HG02943 (cell line): ENCODE results near the gene DDX25.

Source experiments
- ATAC-seq: cut with Tn5 transposase; IDR thresholded peaks from one replicate; pipeline ENCODE4 v1.9.1; 2021; ENCODE audit warnings: mild to moderate bottlenecking, low read depth, moderate library complexity; ENCODE audit not compliant: unreplicated experiment

DDX25 gene

DNA sequence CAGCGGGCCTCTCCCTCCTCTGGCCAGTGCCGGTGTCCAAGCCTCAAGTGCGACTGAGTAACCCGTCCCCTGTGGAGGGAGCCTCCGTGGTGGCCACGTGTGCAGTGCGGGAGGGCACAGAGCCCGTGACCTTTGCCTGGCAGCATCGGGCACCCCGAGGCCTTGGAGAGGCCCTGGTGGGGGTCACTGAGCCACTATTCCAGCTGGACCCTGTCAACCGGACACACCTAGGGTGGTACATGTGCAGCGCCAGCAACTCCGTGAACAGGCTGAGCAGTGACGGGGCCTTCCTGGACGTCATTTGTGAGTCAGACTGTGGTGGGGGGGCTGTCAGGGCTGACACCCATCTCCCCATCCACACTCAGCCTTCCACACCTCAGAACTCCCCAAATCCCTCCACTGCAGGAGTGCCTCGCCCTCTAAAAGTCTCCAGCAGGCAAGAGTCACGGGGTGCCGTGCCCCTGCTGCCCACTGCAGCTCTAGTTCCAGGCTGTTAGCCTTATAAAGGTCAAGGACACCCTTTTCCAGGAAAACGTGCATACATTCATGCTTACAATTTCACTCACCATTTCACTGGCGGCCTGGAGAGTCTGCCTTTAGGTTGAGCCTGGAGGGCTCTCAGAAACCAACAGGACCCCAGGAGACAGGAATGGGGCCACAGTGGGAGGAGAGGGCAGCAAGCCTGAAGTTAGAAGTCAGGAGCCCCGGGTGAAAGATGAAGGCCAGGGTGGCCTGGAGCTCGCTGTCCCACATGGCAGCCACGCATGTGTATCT lies 44.2 kb downstream of the DDX25 start:
- ATAC-seq = no peak

GRCh38 chr11:125949271-125950177 lies 45.2 kb downstream of the DDX25 start:
- ATAC-seq = no peak

- no peak for ATAC-seq
Observed at GRCh38 chr11:125950178-125950490, 45.8 kb downstream of the DDX25 start.

DNA sequence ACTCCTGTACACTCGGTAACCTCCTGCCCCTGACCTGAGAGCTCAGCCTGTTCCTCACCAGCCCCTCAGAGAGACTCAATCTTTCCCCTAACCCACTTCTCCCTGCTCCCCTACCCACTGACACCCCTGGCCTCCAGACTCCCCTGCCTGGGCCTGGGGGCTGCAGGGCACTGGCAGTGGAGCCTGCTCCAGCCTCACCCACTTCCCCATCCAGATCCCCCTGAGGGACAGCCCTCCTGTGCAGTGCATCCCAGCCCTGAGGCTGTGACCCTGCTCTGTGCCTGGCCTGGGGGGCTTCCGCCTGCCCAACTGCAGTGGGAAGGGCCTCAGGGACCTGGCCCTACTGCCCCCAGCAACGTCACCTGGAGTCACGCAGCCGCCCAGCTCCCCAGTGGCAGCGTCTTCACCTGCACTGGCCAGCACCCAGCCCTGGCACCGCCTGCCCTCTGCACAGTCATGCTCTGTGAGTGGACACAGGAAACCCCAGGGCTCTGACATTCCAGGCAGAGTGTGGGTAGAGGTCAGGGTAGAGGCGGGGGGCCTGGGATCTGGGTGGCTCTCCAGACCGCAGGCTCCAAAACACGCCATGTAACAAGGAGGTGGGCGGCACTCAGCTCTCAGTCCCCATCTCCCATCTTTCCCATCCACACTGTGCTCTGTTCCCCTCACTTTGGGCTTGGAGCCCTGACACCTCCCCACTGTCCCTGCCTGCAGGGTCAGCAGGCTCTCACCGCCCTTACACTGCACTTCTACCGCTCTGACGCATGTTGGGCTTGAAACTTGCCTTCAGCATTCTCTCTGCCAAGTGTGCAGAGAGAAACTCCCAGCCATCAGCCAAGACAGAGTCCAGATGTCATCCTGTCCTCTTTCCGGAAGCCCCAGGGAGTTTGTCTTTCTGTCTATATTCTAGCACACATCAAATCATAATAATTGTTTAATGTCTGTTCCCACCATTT lies 46.7 kb downstream of the DDX25 start:
- ATAC-seq = no peak

GRCh38 chr11:125951731-125952130 lies 47.4 kb downstream of the DDX25 start:
- no peak for ATAC-seq

DNA sequence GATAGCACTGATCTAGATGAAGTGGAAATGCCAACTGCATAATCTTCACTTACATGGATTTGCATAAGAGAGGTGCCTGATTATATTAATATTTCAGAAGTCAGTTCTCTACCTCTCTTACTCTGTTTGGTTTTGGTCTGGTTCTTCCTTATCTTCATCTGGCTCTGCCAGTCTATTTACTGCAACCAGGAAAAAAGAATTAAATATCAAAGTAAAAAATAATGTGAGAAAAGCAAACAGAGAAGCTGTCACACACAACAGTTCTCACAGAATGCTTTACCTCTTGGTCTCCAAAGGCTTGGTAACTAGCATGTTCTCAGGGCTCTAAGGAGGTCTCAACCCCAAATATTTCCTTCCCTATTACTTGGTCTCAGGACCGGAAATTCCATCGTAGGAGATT lies 48.3 kb downstream of the DDX25 start:
- no peak for ATAC-seq

DNA sequence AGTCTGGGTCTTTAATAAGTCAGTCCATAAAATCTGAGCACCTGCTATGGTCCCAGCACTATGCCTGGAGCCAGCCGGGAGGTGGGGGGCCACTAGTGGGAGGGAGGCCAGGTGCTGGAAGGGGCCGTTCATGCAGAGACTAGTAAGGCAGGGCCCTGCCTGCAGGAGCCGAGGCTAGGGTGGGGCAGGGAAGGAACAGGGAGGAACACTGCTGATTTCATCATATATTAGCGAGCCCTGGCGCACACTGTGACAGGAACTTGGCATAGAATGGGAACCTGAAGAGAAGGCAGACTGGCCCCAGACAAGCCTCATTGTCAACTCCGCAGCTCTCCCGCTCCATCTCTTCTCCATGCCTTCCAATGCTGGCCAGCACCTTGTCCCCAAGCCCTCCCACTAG lies 48.7 kb downstream of the DDX25 start:
- no peak for ATAC-seq

DNA sequence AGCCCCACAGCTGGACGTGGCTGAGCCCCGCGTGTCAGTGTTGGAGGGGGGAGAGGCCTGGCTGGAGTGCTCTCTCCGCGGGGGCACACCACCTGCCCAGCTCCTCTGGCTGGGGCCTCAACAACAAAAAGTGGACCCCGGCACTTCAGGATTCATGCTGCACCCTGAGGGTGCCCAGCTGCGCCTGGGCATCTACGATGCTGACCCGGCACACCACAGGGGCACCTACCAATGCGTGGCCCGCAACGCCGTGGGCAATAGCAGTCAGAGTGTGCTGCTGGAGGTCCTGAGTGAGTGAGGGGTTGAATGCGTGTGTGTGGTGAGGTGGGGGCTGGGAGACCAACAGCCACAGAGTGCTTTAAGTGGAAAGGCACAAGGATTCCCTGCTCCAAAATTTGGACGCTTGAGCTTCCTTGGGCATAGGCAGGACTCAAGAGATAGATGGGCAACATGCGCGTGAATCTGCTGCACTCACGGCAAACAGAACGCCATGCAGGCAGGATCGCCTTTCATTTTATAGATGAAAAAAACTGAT lies 49.2 kb downstream of the DDX25 start:
- no peak for ATAC-seq

GRCh38 chr11:125954123-125954944 lies 50.0 kb downstream of the DDX25 start:
- no peak for ATAC-seq

DNA sequence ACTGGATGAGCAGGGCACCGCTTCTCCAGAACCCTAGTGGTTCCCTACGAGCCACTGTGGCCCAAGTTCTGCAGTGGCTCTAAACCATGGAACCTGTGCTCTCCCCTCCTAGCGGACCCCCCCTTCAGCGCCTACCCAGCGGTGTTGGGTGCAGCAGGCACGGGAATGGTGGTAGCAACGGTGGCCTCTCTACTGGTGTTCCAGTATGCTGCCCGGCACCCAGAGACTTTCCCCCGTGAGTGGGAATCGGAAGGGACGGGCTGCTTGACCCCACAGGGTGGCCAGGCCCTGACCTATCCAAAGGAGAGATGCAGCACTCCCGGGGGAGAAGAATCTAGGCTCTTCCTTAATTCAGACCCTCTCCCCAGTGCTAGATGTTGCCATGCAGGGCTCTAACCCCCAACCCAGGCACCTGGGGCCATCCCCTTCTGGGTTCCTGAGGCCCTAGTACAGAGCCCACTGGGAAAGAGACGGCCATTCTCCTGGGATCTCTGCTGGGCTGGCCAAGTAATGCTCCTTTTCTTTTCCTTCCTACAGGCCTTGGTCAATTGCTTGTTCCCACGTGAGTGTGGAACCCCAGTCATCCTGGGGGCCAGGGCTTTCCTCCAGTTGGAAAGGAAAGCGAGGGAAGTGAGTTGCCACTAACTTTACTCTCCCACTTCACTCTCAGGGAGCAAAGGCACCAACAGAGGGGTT lies 50.8 kb downstream of the DDX25 start:
- ATAC-seq = no peak

DNA sequence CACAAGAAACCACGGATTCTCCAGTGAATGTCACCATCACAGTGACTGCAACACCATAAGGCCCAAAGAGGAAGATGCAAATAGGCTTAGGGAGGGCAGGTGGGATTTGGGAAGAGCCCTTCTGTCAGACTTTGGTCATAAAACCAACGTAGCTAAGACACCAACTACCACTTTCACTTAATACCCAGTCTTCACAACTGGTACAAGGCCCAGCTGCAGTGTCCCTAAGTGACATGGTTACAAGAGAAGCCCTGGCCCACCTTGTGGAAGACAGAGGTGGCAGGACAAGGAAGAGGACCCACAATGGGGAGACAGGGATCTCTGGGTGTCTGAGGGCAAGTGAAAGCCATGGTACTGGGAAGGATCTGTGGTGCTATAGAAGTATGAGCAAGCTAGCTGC lies 51.5 kb downstream of the DDX25 start:
- ATAC-seq = no peak

DNA sequence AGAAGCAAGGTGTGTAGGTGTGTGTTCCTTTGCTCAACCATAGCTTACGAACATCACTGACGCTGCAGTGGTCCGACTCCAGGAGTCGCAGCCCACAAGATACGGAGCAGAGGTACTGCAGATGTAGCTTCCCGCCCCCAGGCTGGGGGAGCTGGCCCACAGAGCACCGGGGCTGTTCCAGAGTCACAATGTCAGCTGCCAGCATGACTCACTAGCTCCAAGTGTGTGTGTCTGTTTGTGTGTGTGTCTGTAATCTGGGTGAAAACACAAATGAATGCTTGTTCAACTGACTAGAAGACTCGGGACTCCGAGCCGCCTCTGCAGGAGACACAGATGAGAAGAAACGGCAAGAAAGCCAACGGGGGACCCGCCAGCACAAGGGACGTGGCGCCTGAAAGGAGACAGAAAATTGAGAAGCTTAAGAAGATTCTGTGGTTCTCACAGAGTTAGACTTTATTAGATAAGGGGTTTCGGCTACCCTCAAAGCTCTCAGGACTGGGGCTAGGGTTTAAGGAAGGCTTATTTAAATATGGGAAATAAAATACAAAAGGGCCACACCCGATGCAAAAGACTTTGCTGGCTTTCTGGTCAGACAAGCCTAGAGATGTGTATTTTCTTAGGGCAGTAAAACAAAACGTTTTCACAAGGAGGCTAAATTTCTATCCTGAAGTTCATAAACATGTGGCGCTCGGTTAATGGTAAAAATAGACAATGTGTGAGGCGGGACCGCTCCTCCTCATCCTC lies 52.3 kb downstream of the DDX25 start:
- no peak for ATAC-seq

DNA sequence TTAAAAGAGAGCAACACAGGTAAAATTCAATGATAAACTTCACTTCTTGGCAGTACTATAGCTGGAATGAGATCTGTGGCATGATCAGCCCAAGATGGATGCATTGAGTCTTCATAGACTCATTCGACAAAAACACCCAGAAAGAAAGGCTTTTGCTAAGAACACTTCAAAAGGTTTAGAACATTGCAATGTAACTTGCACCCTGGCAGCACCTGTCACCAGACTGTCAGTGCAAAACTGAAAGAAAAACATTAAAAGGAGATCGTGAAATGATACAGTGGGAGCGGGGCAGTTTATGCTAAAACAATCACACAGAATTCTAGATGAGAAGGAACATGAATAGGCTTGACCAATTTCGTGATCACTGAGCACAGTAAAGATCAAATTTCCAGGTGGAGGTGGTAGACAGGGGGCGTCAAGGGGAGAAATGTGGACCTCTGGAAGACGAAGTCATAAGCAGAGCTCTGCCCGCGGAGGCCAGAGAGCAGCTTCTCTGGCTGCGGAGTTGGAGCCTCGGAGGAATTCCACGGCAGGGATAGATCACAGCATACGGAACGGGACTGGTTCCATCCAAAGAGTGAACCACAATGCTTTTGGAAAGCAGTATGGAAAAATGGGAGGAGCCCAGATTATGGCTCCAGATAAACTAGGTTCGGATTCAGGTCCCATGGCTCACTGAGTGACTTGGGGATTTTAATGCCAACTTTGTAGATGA lies 53.5 kb downstream of the DDX25 start:
- no peak for ATAC-seq

- no peak for ATAC-seq
Observed at GRCh38 chr11:125958872-125959400, 54.6 kb downstream of the DDX25 start.

DNA sequence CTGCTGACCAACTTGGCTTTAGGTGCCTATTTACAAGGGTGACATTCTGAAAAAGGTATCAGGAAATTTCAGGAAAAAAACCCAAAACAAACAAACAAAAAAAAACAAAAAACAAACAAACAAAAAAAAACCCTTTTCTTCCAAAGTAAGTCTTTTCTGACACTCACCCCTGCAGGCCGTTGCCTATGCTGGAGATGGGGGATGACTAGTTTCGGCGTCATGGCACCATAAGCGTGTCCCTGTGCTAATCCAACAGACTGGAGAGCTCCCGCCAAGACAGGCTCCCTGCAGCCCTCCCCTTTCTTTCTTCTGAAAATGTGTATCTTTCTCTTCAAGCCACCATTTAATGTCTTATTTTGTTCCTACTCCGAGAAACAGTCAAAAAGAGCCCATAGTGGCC lies 55.2 kb downstream of the DDX25 start:
- ATAC-seq = no peak

- no peak for ATAC-seq
Observed at GRCh38 chr11:125959931-125960330, 55.6 kb downstream of the DDX25 start.

DNA sequence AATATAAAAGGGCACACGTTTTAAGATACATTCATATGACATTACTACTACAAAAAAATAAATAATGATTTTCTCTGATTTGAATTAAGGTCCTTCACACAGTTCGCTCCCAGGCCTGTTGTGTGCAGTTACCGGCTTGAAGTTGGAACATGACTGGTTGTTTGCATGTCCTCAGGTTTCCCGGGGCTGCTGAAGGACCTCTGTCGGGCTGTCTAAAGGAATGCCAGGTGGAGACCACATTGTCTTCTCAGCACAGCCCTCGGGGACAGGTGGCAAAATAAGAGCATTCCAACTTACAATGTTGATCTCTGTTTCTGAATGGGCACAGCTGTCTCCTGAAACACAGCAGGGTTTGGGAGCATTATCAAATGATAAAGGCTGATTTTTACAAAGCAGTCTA lies 56.5 kb downstream of the DDX25 start:
- ATAC-seq = no peak

DNA sequence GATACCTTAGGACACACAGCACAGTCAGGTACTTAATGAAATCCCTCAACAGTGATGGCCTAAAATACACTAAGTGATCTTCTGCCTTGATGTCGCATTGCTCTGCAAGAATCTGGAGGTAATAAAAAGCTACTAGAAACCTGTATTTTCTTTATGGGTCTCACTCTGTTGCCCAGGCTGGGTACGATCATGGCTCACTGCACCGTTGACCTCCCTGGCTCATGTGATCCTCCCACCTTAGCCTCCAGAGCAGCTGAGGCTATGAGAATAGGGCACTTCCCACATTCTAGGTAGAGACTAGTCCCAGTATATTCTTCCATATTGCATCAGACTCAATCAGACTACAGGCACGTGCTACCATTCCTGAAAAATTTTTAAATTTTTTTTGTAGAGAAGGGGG lies 63.2 kb downstream of the DDX25 start:
- no peak for ATAC-seq
